Measurements from ENCODE around the gene SYN1. TPM values are rescaled to one million over a fixed set of nuclear protein-coding genes. Genes with fewer than 3 reads are reported as not detected.
A peak's percentile ranks its signal among the peaks of the same experiment; 100 is the strongest.

Gene SYN1
- total RNA-seq, 6 experiments from 2014 or later, result 0.22 to 3.1 (median 0.37) TPM; not detected in 1

DNA sequence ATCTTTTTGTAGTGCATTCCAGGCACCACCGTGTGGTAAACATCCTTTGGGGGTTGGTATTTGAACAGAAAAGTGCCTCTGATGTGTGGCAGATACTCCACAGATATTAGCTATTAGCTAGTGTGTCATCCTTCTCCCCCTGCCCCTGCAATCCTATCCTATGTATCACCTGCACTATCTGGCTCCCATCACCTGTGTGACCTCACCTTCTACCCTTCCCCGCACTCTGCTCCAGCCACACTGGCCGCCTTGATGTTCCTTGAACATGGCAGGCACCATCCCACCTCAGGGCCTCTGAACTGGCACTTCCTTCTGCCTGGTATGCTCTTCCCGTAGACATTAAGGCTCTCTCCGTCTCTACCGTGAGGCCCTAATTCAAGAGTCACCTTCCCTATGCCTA lies 27.0 kb upstream of the SYN1 start:
- Histone ChIP-seq H3K27me3 (no peaks in the 10 kb centered on the region), H3K9me3 (no peaks in the 10 kb centered on the region), H3K36me3 (no peaks in the 10 kb centered on the region), H3K4me3 (no peak overlapping the region), H3K4me1 (peaks cover 0 to 4% (median 0%) of the 10 kb centered on the region in 4 donors), H3K27ac (no peak overlapping the region)
- no peak for ATAC-seq
- TF ChIP-seq, protein P1, sequence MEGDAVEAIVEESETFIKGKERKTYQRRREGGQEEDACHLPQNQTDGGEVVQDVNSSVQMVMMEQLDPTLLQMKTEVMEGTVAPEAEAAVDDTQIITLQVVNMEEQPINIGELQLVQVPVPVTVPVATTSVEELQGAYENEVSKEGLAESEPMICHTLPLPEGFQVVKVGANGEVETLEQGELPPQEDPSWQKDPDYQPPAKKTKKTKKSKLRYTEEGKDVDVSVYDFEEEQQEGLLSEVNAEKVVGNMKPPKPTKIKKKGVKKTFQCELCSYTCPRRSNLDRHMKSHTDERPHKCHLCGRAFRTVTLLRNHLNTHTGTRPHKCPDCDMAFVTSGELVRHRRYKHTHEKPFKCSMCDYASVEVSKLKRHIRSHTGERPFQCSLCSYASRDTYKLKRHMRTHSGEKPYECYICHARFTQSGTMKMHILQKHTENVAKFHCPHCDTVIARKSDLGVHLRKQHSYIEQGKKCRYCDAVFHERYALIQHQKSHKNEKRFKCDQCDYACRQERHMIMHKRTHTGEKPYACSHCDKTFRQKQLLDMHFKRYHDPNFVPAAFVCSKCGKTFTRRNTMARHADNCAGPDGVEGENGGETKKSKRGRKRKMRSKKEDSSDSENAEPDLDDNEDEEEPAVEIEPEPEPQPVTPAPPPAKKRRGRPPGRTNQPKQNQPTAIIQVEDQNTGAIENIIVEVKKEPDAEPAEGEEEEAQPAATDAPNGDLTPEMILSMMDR (IDR thresholded peaks at IDR 0.05), result no peak
- TF ChIP-seq POLR2A (IDR thresholded peaks at IDR 0.05), result no peak
- no peak for DNase-seq
- 32% methylated on average over 5 of the region's 6 CpGs for WGBS (ENCODE audit: insufficient coverage, low coverage, low lambda C conversion rate, missing lambda C conversion rate)
- intact Hi-C loops (cut with DNase I), result no loop called here

DNA sequence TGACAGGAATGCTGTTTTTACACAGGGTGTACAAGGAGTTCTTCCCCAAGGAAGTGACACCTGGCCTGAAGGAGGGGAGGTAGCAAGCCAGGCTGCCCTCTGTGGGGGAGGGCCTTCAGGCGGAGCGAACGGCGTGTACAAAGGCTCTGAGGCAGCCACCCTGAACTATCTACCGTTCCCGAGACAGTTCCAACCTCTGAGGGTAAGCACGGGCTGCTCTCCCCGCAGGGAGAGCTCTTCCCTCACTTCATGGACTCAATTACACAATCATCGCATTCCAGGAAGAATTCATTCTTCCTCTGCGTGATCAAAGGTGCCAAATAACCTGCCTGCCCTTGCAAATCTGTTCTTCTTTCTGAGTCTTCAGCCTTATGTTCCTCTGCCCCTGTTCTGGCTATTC lies 25.9 kb upstream of the SYN1 start:
- Histone ChIP-seq H3K36me3 (peaks cover 0 to 7% (median 0%) of the 10 kb centered on the region in 4 donors), H3K9me3 (no peaks in the 10 kb centered on the region), H3K4me1 (peaks cover 0 to 4% (median 0%) of the 10 kb centered on the region in 4 donors), H3K27ac (peak overlapping the region in 2 of 3 donors; percentile 36 to 58), H3K4me3 (no peak overlapping the region), H3K27me3 (no peaks in the 10 kb centered on the region)
- 59% methylated on average over 3 of the region's 10 CpGs for WGBS (ENCODE audit: insufficient coverage, low coverage, low lambda C conversion rate, missing lambda C conversion rate)
- intact Hi-C loops (cut with DNase I), result no loop called here
- ATAC-seq (peak; percentile 37 to 57 (median 46)), DNase-seq (no peak)
- TF ChIP-seq POLR2A (IDR thresholded peaks at IDR 0.05), result no peak
- TF ChIP-seq, protein P1 (IDR thresholded peaks at IDR 0.05), result no peak

DNA sequence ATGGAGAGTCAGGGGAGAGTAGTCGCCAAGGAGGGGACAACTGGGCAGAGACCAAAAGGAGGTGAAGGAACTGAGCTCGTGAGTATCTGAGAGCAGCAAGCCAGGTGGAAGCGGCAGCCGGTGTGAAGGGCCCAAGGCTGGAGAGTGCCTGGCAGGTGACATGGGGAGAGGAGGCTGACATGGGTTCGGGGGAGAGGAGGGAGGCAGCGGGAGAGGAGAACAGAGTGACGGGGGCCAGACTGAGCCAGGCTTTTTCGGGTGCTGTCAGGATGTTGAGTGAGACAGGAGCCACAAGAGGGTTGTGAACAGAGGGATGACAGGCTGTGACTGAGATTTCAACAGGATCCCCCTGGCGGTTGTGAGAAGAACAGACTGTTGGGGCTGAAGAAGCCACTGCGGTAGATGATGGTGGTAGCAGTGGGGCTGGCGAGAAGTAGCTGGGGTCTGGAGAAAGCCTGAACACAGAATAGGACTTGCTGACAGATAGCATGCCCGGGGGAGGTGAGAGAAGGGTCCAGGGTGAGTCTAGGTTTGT lies 25.0 kb upstream of the SYN1 start:
- H3K4me1 ChIP-seq, result peaks cover 0 to 4% (median 0%) of the 10 kb centered on the region in 4 donors
- TF ChIP-seq POLR2A (IDR thresholded peaks at IDR 0.05), result no peak
- TF ChIP-seq, protein P1 (IDR thresholded peaks at IDR 0.05), result peak; percentile 19 to 34 (median 28)
- peak overlapping the region in 2 of 3 donors; percentile 36 to 58 for H3K27ac ChIP-seq
- no peaks in the 10 kb centered on the region for H3K27me3 ChIP-seq
- H3K9me3 ChIP-seq, result peaks cover 0 to 2% (median 0%) of the 10 kb centered on the region in 4 donors
- H3K36me3 ChIP-seq, result peaks cover 0 to 16% (median 2%) of the 10 kb centered on the region in 4 donors
- H3K4me3 ChIP-seq, result no peak overlapping the region
- intact Hi-C loops (cut with DNase I), result no loop called here
- WGBS (ENCODE audit: insufficient coverage, low coverage, low lambda C conversion rate, missing lambda C conversion rate), result 55% methylated on average over 9 of the region's 12 CpGs
- no peak for DNase-seq
- peak; percentile 31 to 45 (median 38) for ATAC-seq

- no peak for DNase-seq
- ATAC-seq, result peak; percentile 34 to 59 (median 57)
- TF ChIP-seq POLR2A (IDR thresholded peaks at IDR 0.05), result no peak
- TF ChIP-seq, protein P1 (IDR thresholded peaks at IDR 0.05), result peak; percentile 38 to 45 (median 42)
Measured at GRCh38 chrX:47643926-47644325, 24.3 kb upstream of the SYN1 start.

More at GRCh38 chrX:47643926-47644325, 24.3 kb upstream of the SYN1 start:
- H3K4me1 ChIP-seq, result peaks cover 0 to 4% (median 0%) of the 10 kb centered on the region in 4 donors
- no peak overlapping the region for H3K4me3 ChIP-seq
- peak overlapping the region in 2 of 3 donors; percentile 2 to 6 for H3K27ac ChIP-seq
- peaks cover 0 to 21% (median 3%) of the 10 kb centered on the region in 4 donors for H3K36me3 ChIP-seq
- WGBS (ENCODE audit: insufficient coverage, low coverage, low lambda C conversion rate, missing lambda C conversion rate), result 27% methylated on average over 2 of the region's 2 CpGs
- intact Hi-C loops (cut with DNase I), result no loop called here
- H3K9me3 ChIP-seq, result peaks cover 0 to 4% (median 0%) of the 10 kb centered on the region in 4 donors
- no peaks in the 10 kb centered on the region for H3K27me3 ChIP-seq
